GM19193 (cell line): ENCODE measurements around the gene UBQLN1.

ENCODE experiments used
- POLR2A ChIP-seq: IDR thresholded peaks from 4 replicates; pipeline ENCODE4 v1.6.1; 2011; ENCODE audit not compliant: insufficient read depth, insufficient read length; ENCODE audit errors: extremely low read depth

Gene UBQLN1

DNA sequence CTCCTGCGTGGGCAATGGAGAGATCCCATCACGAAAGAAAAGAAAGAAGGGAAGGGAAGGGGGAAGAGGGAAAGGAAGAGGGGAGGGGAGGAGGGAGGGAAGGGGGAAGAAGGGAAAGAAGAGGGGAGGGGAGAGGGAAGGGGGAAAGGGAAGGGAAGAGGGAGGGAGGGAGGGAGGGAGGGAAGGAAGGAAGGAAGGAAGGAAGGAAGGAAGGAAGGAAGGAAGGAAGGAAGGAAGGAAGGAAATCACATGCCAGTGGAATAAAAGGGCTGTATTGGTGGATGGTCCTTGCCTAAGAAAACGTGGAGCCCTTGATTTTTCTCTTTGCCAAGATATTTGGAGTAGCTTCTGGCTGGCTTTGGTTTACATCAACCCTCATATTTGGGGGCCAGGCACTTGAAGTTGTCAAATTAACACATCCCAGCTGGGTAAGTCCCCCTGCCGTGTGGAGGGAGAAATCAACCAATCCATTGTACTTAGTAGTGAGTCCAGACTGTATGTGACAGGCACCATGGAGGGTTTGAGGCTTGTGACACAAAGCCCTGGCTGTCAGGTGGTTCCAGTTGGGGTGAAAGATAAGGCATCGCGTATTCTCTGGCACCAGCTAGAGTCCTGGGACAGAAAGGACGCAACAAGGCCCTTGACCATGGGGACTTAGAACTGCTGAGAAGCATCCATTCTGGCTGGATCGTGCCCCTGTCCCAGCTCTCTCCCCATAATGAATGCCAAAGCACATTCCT, 61.1 kb downstream of the UBQLN1 start:
- no peak for TF ChIP-seq POLR2A

DNA sequence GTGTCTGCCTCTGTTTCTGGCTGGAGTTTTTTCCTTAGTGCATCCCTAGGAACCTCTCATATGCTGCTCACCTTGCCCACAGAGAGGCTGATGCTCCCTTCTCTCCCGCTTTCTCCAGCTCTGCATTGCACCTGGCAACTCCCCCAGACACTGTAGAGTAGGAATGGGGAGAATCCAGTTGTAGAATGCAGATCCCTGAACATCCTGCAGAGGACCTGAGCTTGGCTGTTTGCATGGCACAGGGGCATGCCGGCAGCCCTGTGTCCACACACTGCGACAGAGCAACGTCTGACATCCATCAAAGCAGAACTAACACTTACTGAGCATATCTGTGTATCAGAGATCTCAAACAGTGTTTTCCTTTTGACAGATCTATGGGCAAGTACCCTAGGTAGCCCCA, 65.0 kb downstream of the UBQLN1 start:
- no peak for TF ChIP-seq POLR2A

DNA sequence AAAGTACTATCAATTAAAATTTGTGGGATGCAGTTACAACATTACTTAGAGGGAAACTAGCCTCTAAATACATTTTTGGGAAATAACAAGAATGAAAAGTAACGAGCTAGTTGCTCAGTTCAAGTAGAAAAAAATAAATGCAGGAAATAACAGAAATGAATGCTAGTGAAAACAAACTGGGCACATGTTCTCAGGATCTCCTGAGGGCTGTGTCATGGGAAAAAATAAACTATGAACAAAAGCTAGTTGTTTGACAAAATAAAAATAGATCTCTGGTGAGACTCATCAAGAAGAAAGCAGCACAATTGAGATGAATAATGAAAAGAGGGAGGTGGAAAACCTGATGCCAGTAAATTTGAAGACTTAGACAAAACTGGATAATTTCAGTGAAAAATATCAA, 68.5 kb downstream of the UBQLN1 start:
- no peak for TF ChIP-seq POLR2A

DNA sequence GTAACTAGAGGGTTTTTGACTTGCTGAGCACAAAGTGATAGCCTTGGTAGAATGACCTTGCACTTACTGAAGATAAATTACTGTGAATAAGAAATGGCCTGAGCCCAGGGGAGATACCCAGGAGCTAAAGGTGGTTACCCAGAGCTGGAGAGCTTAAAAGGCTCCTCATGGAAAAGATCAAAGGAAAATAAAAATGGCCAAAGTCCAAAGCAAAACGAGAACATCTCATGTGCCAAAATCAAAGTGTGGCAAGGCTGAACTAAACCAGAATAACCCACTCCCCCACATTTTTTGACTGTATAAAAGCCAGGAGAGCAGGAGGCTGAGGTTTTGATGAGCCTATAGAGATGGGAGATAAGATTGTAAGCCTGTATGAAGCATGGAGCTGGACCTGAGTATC, 70.4 kb downstream of the UBQLN1 start:
- TF ChIP-seq POLR2A: no peak

DNA sequence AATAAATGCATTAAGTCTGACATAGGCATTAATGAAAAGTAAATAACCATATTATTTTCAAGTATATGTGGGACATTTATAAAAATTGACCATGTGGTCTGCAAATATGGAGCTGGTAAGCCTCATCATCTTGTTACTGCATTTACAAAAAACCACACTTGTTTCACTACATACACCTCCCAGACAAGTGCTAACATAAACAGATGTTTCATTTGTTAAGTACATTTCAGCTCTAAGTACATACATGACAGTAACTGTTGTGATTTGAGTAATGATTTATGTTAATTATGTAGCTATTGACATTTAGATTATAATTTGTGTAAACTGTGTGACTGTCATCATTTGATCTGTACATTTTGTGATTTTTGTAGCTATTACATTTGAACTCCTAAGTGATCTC, 70.9 kb downstream of the UBQLN1 start:
- TF ChIP-seq POLR2A: no peak

DNA sequence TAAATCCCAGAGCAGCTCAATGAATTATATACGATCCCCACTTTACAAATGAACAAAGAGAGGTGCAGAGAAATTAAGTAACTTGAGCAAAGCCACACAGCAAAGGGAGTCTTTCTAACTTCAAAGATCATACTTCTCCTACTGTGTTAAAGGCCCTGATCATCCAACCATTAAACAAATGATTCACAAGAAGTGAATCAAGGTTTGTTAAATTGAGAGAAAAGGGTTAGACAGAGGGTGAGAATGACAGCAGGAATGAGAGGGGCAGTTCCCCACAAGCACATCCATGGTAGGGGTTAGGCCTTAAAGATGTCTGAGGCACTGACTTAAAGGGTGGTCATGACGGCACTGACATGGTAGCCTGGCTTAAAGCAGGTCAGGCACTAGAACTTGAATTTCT, 74.1 kb downstream of the UBQLN1 start:
- no peak for TF ChIP-seq POLR2A

DNA sequence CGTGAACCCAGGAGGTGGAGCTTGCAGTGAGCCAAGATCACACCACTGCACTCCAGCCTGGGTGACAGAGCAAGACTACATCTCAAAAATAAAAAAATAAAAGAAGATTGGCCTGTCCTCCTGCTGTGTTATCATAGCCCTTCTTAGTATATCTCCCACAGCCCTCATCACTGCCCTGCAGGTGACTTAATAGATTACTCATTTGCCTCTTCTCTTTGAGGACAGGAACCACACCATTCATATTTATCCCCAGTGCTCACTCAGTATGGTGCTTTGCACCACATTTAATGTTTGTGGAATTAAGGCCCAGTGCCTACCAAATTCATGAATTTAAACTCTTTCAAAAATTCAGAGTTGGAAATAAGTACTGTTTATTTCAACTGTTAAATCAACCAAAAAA, 74.5 kb downstream of the UBQLN1 start:
- TF ChIP-seq POLR2A: no peak

DNA sequence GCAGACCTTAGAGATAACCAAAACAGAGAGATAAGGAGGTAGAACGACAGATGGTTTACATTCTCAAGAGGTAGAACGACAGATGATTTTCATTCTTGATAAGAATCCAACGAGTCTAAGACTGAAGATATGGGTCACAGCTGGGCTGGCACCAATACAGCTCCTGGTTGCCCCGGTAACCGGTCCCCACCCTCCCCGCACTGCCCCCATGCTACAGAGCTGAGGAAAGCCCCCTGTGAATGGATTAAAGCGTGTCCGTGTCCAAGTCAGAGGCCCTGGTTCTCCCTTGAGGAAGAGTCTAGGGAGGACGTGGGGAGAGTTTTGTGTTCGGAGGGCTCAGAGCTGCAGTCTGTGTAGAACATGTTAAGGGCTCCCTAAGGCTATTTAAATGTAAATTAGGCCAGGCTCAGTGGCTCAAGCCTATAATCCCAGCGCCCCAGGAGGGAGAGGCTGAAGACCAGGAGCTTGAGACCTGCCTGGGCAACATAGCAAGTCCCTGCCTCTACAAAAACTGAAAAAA, 76.8 kb downstream of the UBQLN1 start:
- TF ChIP-seq POLR2A: no peak

DNA sequence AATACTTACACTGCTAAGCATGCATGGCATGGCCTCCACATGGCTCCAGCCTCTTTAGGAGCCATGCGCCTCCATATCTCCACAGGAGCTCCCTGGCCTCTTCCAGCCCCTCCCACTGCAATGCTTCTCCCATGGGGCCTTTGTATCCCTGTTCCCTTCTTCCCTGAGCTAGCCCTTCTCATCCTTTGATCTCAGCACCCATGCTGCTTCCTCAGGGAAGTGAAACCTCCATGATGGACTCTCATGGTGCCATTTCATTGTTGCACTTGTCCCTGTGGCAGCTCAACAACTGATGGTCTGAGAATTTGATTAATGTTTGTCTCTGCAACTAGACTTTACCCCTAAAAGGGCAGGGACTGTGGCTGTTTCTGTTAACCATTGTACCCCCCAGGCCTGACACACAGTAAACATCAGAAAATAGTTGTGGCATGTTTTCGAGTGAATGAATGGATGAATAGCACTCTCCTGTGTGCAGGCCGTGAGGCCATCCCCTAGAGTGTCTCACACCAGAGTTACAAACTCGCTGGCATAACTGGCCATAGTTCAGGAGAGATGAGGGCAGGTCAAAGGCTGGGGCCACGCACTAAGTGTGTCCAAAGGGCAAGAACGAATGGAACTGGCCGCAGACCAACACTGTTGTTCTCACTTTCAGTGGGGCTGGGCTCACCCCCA, 78.2 kb downstream of the UBQLN1 start:
- no peak for TF ChIP-seq POLR2A

DNA sequence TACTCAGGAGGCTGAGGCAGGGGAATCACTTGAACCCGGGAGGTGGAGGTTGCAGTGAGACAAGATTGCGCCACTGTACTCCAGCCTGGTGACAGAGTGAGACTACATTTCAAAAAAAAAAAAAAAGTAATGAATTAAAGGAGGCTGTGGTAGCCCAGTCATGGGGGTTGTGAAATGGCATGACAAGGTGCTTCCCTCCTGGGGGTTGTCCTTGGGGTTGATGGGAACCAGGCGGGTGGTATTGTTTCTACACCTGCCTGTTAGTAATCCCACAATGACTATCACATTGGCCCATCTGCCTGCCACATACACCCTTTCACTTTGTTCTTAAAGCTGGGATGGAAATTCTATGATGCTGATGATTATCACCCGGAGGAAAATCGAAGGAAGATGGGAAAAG, 79.2 kb downstream of the UBQLN1 start:
- TF ChIP-seq POLR2A: no peak

DNA sequence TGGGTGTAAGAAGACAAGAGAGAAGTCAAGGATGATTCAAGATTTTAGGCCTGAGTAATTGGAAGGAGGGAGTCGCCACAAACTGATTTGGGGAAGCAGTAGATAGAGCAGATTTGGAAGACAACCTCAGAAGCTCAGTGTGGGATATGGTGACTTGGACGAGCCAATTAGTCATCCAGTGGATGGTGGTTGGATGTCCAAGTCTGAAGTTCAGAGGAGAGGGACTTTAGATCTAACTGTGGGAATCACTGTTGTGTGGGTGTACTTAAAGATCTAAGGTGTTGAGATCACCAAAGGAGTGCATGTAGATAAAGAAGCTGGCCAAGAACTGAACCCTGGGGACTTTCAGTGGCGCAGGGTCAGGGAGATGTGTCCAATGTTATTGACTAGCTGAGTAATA, 82.6 kb downstream of the UBQLN1 start:
- TF ChIP-seq POLR2A: no peak

DNA sequence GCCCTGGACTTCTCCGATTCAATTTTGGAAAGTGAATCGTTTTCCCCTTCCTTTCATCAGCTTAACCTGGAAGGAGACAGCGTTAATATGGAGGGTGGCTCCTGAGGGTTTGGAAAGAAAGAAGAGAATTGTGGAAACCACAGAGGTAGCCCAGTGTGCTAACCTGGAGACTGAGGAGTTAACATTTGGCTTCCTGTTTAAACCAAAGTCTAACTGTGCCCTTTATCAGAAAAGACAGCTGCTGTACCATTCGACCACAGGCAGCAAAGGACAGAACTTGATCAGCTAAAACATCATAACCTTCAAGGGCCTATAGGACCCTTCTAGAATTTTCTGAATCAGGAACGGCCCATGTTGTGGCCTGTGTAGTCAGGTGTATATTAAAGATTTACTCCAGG, 84.1 kb downstream of the UBQLN1 start:
- TF ChIP-seq POLR2A: no peak

DNA sequence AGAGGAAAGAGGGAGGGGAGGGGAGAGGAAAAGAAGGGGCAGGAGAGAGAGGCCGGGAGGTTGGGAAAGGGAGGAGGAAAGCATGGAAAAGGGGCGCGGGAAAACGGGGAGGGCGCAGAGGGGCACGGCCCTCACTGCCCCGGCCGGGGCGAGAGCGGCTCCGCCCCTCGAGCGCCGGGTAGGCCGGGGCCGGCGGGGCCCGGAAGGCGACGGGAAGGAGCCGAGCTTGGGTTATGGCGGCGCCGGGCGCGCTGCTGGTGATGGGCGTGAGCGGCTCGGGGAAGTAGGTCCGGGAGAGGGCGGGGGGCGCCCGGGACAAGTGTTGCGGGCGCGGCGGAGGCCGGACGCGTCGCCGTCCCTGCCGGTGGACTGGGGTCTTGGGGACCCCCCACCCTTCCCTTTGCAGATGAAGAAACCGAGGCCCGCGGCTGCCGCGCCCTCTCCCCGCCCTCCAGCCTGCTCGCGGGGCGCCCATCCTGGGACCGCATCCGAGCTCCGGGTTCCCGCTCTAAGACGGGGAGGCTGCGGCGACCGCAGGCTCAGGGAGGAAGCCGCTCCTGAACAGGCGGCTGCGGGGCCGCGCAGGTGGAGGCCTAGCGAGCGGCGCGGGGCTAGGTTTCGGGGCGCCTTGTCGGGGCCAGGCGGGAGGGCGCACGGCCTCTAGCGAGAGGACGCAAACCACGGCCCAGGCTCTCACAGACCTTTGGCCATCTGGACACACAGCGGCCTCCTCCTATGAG, 84.6 kb downstream of the UBQLN1 start, which contains the start of gene IDNK:
IDNK (plus strand) TSS at position 205 of the 740 bp plus-strand sequence; CDS start at position 234, 29 bp downstream.
- peak; percentile 83 for TF ChIP-seq POLR2A

DNA sequence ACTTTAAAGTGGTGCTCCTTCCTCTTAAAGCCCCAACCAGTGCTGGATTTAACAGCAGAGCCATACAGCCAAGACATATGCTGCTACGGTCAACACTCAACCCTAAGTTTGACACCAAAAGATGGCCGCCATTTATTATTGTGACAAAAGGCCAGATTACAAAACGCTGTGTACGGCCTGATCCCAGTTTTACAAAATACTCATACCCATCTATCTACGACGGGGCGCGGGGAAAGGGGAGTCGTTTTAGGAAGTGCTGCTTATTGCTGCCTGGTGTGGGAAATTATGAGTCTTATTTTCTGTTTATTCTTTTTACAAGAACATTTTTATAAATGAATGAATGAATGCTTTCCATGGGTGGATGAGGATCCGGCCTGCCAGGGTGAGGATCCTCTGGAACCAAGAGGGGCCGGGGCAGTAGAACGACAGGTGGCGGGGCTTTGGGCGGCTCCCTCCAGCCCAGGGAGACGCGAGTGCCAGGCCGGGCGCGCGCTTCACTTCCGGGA, 85.3 kb downstream of the UBQLN1 start:
- TF ChIP-seq POLR2A: no peak

DNA sequence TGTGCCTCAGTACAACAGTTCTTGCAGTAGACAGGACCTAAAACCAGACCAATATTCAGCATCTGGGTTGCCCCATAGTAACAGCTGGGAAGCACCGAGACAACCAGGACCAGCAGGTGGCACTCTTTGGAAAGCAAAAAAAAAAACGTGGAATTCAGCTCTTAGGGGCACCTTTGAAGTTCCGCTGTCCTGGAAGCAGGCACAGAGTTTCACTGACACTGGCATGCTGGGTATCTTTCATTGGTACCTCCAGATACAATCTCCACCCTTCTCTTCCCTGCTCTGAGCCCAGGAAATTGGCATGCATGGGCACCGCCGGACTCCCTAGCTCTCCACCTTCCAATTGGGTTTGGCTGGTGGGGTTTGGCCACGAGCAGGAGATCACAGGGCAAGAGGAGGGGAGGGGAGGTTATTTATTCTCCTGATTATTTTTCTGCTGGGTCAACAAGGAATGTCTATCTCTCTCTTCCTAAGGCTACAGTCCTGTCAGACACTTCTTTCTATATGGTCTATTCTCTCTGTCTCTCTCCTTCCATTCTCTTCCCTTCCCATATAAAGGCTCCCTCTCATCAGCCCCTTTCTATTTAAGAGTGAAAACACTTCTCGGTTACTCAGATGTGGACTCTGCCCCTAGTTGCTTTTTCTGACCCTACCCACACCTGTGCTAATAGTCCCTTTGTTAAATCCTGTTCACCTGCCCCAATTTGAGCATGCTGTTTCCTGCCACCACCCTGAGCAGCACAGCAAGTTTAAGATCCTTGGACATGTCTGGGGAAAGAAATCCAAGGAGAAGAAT, 86.7 kb downstream of the UBQLN1 start:
- TF ChIP-seq POLR2A: no peak

DNA sequence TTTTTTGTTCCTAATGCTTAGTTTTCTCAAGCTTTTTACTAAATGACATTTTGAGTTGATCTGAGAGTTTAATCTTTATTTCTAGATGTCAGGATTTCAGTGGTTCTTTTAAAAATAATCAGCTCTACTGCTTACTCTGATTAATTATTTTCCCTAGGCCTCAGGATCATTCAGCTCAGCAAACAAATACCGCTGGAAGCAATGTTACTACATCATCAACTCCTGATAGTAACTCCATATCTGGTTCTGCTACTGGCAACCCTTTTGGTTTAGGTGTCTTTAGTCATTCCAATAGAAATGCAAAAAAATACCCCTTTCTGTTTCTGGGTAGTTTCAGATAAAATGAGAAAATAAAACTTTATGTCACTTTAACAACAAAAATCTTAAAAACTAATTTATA, 90.5 kb downstream of the UBQLN1 start:
- TF ChIP-seq POLR2A: no peak
